ENCODE data around the gene ALG10B.
"Not testable (repeated sequence)": the region's sequence is repeated elsewhere in the genome, so short reads cannot be mapped to it uniquely, and the experiment has no call there.

Gene ALG10B

DNA sequence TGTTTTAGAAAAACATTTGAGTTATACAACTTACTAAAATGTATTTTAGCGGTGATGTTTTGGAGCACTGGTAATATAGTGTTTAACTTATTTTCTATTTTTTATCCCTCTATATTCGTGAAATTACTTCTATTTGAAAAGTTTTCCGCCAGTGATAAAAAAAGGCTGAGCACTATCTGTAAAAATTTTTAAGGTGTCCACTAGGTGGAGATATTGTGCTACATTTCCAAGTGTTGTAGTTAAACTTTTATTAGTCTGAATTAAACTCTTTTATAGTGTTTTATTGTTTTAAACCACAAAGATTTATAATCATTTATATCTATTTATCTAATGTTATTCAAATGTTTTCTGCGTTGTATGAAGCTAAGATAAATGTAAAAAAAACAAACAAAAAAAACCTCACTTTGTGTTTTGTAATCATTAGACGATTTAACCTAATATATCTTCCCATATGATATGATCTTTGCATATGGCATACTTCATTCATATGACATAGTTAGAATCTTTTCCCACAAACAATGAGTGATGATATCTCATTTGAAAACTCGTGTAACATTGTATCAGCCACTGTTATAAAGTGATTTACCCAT is 11.8 kb downstream of the ALG10B start:
- Histone ChIP-seq H3K4me1 (ENCODE audit: insufficient read depth, low read length) (no peaks in the 10 kb centered on the region), H3K9me3 (ENCODE audit: insufficient read depth, low read depth, low read length) (0 out of 2 replicates have a peak, but pooled peaks cover 3% of the 10 kb centered on the region), H3K36me3 (ENCODE audit: insufficient read depth, low read length) (no peaks in the 10 kb centered on the region), H3K27me3 (ENCODE audit: insufficient read depth, low read length) (no peaks in the 10 kb centered on the region), H3K9ac (ENCODE audit: low read depth, low read length) (no peak overlapping the region), H3K27ac (ENCODE audit: low read depth, low read length) (no peak overlapping the region), H3K4me3 (ENCODE audit: low read length) (no peak overlapping the region)
- 75% methylated on average over 2 of the region's 6 CpGs for WGBS

DNA sequence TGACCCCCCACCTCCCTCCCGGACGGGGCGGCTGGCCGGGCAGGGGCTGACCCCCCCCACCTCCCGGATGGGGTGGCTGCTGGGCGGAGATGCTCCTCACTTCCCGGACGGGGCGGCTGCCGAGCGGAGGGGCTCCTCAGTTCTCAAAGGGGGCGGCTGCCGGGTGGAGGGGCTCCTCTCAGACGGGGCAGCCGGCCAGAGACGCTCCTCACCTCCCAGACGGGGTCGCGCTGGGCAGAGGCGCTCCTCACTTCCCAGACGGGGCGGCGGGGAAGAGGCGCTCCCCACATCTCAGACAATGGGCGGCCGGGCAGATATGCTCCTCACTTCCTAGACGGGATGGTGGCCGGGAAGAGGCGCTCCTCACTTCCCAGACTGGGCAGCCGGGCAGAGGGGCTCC is 13.8 kb downstream of the ALG10B start:
- not testable (repeated sequence) for H3K36me3 ChIP-seq (ENCODE audit: insufficient read depth, low read length); H3K4me1 ChIP-seq (ENCODE audit: insufficient read depth, low read length); H3K9ac ChIP-seq (ENCODE audit: low read depth, low read length); H3K27ac ChIP-seq (ENCODE audit: low read depth, low read length); H3K27me3 ChIP-seq (ENCODE audit: insufficient read depth, low read length); H3K4me3 ChIP-seq (ENCODE audit: low read length); H3K9me3 ChIP-seq (ENCODE audit: insufficient read depth, low read depth, low read length)
- WGBS = 90% methylated on average over 25 of the region's 30 CpGs

DNA sequence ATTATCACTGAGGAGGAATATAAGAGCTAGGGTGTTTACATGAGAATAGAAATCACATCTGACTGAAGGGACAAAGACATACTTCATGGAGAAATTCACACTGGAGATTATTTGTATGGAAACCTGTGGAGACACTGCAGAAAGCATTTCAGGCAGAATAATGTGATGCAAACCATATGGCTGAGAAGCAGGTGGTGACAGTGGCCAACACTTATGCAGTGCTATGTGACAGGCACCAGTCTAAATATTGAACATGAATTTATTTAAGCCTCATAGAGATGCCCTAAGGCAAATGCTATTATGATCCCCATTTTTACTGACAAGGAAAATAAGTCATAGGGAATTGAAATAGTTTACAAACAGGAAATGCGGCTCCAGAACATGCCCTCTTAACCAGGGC is 16.2 kb downstream of the ALG10B start:
- H3K4me3 ChIP-seq (ENCODE audit: low read length) = no peak overlapping the region
- no peak overlapping the region for H3K27ac ChIP-seq (ENCODE audit: low read depth, low read length)
- no peaks in the 10 kb centered on the region for H3K27me3 ChIP-seq (ENCODE audit: insufficient read depth, low read length)
- H3K4me1 ChIP-seq (ENCODE audit: insufficient read depth, low read length) = no peaks in the 10 kb centered on the region
- H3K36me3 ChIP-seq (ENCODE audit: insufficient read depth, low read length) = no peaks in the 10 kb centered on the region
- WGBS = 100% methylated on average over 1 of the region's 1 CpG
- no peak overlapping the region for H3K9ac ChIP-seq (ENCODE audit: low read depth, low read length)
- 0 out of 2 replicates have a peak, but pooled peaks cover 3% of the 10 kb centered on the region for H3K9me3 ChIP-seq (ENCODE audit: insufficient read depth, low read depth, low read length)

DNA sequence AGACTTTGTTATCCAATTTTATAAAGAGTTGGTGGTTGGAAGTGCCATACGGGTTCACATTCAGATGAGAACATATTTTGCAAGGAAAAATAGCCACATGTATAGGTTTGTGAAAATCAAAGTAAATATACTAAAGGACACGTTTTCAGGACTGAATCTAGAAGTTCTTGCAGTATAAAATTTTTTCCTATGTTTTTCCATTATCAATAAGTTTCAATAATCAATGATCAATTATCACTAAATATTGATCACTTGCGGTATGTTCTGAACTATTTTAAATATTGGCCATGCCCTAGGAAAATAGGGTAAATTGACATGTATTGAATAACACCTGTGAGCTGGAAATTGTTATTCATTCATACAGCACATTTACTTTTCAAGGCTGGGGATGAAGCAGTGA is 25.9 kb downstream of the ALG10B start:
- no peak overlapping the region for H3K9ac ChIP-seq (ENCODE audit: low read depth, low read length)
- 80% methylated on average over 1 of the region's 3 CpGs for WGBS
- H3K4me1 ChIP-seq (ENCODE audit: insufficient read depth, low read length) = no peaks in the 10 kb centered on the region
- H3K27me3 ChIP-seq (ENCODE audit: insufficient read depth, low read length) = no peaks in the 10 kb centered on the region
- no peak overlapping the region for H3K4me3 ChIP-seq (ENCODE audit: low read length)
- peaks cover 11% of the 10 kb centered on the region for H3K9me3 ChIP-seq (ENCODE audit: insufficient read depth, low read depth, low read length)
- no peaks in the 10 kb centered on the region for H3K36me3 ChIP-seq (ENCODE audit: insufficient read depth, low read length)
- H3K27ac ChIP-seq (ENCODE audit: low read depth, low read length) = no peak overlapping the region

DNA sequence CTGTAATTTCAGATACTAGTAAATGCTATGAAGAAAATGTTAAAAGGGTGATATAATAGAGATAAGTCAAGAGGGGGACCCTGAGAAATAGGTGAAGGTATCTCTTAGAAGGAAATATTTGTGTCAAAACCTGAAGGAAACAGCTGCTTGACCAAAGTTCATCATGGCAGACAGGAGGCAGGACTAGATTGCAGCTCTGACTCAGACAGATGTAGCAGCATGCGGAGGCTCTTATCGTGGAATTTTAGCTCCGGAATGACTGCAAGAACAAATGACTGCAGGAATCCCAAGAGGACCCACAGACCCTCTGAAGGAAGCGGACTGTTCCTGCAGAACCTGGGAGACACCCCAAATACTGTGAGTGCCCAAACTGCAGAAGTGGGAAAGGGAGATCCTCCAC is 26.7 kb downstream of the ALG10B start:
- H3K27ac ChIP-seq (ENCODE audit: low read depth, low read length); H3K9ac ChIP-seq (ENCODE audit: low read depth, low read length); H3K4me1 ChIP-seq (ENCODE audit: insufficient read depth, low read length); H3K36me3 ChIP-seq (ENCODE audit: insufficient read depth, low read length); H3K4me3 ChIP-seq (ENCODE audit: low read length); H3K27me3 ChIP-seq (ENCODE audit: insufficient read depth, low read length): not testable (repeated sequence)
- WGBS = 83% methylated on average over 4 of the region's 4 CpGs
- H3K9me3 ChIP-seq (ENCODE audit: insufficient read depth, low read depth, low read length) = peaks cover 11% of the 10 kb centered on the region

DNA sequence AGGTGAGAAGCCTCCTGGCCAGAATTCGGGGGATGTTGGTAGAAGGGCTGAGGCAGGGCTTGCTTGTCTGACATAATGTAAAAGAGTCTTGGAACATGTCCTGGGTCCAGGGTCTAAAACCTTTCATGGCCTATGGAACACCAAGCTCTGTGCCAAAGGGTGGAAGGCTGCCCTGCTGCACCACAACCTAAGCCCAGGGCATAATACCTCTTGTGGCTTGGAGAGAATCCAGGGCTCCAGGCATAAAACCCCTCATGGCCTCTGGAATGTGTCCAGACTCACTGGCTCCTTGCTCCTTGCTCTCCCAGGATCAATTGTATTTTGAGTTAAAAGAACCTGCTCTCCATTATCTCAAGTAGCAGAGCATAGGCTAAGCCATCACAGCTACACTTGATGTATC is 27.3 kb downstream of the ALG10B start:
- not testable (repeated sequence) for H3K27ac ChIP-seq (ENCODE audit: low read depth, low read length); H3K4me1 ChIP-seq (ENCODE audit: insufficient read depth, low read length); H3K27me3 ChIP-seq (ENCODE audit: insufficient read depth, low read length); H3K36me3 ChIP-seq (ENCODE audit: insufficient read depth, low read length); H3K9ac ChIP-seq (ENCODE audit: low read depth, low read length); H3K4me3 ChIP-seq (ENCODE audit: low read length)
- peaks cover 11% of the 10 kb centered on the region for H3K9me3 ChIP-seq (ENCODE audit: insufficient read depth, low read depth, low read length)
- WGBS = 82% methylated on average over 1 of the region's 1 CpG

DNA sequence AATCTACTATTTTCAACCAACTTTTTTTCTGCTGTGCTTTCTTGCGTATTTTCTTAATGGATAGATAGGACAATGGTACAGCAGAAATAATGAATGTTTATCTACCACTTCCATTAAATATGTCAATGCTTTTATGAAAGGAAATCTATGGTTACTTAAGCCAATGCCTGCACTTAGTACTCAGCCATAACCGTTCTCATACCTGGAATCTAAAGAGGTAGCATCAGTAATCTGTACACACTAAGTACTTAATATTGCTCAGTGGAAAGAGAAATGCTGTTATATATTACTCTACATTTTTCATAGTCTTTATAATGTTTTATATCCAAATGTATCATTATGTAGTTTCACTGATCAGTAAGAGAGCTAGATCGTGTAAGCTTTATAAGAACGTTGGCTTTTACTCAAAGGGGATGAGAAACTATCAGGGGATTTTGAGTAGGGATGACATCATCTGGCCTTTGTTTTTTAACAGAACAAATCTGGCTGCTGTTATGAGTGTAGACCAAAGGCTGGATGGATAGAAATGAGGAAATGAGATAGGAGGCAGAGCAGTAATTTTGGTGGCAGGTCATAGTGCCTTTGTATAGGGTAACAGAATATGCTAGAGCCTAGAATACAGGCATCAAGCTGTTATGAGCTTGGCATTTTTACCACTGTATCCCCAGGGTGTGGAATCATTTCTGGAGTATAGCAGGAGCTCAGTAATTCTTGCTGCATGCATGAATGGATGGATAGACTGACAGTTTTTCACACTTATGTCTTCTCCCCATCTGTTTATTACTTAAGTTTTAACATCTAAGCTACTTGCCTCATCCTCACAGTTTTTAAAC is 34.0 kb downstream of the ALG10B start:
- Histone ChIP-seq H3K27me3 (ENCODE audit: insufficient read depth, low read length) (no peaks in the 10 kb centered on the region), H3K9ac (ENCODE audit: low read depth, low read length) (no peak overlapping the region), H3K4me1 (ENCODE audit: insufficient read depth, low read length) (no peaks in the 10 kb centered on the region), H3K36me3 (ENCODE audit: insufficient read depth, low read length) (no peaks in the 10 kb centered on the region), H3K9me3 (ENCODE audit: insufficient read depth, low read depth, low read length) (no peaks in the 10 kb centered on the region), H3K27ac (ENCODE audit: low read depth, low read length) (no peak overlapping the region), H3K4me3 (ENCODE audit: low read length) (no peak overlapping the region)
- 85% methylated on average over 2 of the region's 4 CpGs for WGBS

DNA sequence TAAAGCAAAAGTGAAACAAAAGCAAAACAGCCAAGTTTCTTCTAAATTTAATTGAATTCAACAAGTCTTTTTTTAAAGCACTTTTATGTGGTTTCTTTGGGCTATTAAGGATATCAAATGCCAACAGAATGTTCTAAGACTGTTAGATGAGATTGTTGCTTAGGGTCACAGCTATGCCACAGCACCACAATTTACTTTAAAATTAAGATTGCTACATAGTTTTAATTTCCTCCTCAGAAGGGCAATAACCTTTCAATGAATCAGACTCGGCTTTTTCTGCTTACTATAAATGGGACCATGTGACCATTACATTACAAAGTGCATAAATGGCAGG is 34.6 kb downstream of the ALG10B start:
- WGBS = 71% methylated on average over 1 of the region's 1 CpG
- H3K4me3 ChIP-seq (ENCODE audit: low read length); H3K27ac ChIP-seq (ENCODE audit: low read depth, low read length); H3K4me1 ChIP-seq (ENCODE audit: insufficient read depth, low read length); H3K27me3 ChIP-seq (ENCODE audit: insufficient read depth, low read length); H3K9ac ChIP-seq (ENCODE audit: low read depth, low read length); H3K36me3 ChIP-seq (ENCODE audit: insufficient read depth, low read length); H3K9me3 ChIP-seq (ENCODE audit: insufficient read depth, low read depth, low read length): not testable (repeated sequence)

DNA sequence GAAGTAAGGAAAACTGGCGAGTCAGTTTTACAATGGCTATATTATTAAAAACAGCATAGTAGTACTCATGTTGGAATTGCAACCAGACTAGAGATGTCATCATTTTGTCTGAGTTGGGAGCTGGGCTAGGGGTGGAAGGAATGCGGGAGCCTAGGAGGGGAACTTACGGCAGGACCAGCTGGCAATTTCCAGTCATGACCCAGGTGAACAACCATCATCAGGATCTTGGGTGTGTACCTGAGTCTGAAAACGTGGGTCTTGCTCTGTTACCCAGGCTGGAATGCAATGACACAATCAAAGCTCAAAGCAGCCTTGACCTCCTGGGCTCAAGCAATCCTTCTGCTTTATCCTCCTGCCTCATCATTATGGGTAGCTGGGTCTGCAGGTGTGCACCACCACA is 50.9 kb downstream of the ALG10B start:
- Histone ChIP-seq H3K36me3 (ENCODE audit: insufficient read depth, low read length) (no peaks in the 10 kb centered on the region), H3K4me1 (ENCODE audit: insufficient read depth, low read length) (no peaks in the 10 kb centered on the region), H3K27ac (ENCODE audit: low read depth, low read length) (no peak overlapping the region), H3K9ac (ENCODE audit: low read depth, low read length) (no peak overlapping the region), H3K4me3 (ENCODE audit: low read length) (no peak overlapping the region), H3K9me3 (ENCODE audit: insufficient read depth, low read depth, low read length) (no peaks in the 10 kb centered on the region), H3K27me3 (ENCODE audit: insufficient read depth, low read length) (no peaks in the 10 kb centered on the region)
- WGBS = 94% methylated on average over 4 of the region's 4 CpGs

DNA sequence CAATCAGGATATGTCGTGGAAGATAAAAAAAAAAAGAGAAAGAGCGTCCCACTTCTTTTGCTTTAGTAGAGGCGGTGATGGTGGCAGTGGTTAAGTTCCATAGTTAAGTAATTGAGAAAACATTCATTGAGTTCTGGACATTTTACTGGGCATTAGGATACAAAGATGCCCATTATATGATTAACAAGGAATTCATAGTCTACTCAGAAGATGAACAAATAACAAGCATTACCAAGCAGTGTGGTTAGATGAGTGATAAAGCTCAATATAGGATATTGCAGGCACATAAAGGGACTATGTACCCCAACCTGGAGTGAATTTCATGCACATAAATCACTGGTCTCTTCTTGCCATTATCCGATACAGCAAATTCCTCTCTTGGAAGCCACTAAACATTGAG is 53.7 kb downstream of the ALG10B start:
- Histone ChIP-seq H3K27me3 (ENCODE audit: insufficient read depth, low read length) (no peaks in the 10 kb centered on the region), H3K4me1 (ENCODE audit: insufficient read depth, low read length) (no peaks in the 10 kb centered on the region), H3K4me3 (ENCODE audit: low read length) (no peak overlapping the region), H3K36me3 (ENCODE audit: insufficient read depth, low read length) (no peaks in the 10 kb centered on the region), H3K27ac (ENCODE audit: low read depth, low read length) (no peak overlapping the region), H3K9ac (ENCODE audit: low read depth, low read length) (no peak overlapping the region), H3K9me3 (ENCODE audit: insufficient read depth, low read depth, low read length) (no peaks in the 10 kb centered on the region)
- 95% methylated on average over 4 of the region's 4 CpGs for whole genome bisulfite sequencing

DNA sequence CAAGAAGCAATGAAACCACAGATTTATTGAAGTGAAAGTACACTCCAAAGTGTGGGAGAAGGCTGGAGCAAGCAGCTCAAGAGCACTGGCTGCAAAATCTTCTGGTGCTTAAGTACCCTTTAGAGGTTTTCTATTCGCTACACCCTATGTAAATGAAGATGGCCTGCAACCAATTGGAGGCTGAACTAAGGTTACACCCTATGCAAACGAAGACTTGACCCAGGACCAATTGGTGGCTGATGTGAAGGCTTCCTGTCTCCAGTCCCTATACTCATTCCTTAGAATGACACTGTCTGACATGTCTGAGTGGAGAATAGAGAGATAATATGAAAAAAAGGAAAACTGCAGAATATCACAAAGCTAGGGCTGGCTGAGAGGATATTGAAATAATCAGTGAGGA is 57.2 kb downstream of the ALG10B start:
- 81% methylated on average over 2 of the region's 2 CpGs for WGBS
- no peak overlapping the region for H3K9ac ChIP-seq (ENCODE audit: low read depth, low read length)
- H3K4me3 ChIP-seq (ENCODE audit: low read length) = no peak overlapping the region
- H3K27me3 ChIP-seq (ENCODE audit: insufficient read depth, low read length) = no peaks in the 10 kb centered on the region
- H3K4me1 ChIP-seq (ENCODE audit: insufficient read depth, low read length) = no peaks in the 10 kb centered on the region
- H3K27ac ChIP-seq (ENCODE audit: low read depth, low read length) = no peak overlapping the region
- H3K9me3 ChIP-seq (ENCODE audit: insufficient read depth, low read depth, low read length) = no peaks in the 10 kb centered on the region
- H3K36me3 ChIP-seq (ENCODE audit: insufficient read depth, low read length) = no peaks in the 10 kb centered on the region

DNA sequence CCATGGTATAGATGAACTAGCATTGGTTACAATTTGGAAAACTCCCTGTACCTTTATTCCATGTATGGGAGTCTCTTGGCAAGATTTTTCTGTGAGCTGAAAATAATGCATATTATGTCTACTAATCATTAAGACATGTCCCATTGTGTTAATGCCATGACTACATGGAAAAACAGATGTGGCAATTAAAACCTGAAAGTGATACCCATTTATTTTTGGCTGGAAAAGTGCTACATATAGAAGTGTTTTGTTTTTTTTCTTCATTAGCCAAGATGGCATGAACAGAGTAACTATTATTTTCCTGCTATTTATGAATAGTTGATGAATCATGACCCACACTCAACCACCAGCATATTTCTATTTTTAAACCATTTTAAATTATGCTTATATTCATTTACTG is 58.2 kb downstream of the ALG10B start:
- Histone ChIP-seq H3K4me1 (ENCODE audit: insufficient read depth, low read length) (no peaks in the 10 kb centered on the region), H3K9me3 (ENCODE audit: insufficient read depth, low read depth, low read length) (no peaks in the 10 kb centered on the region), H3K36me3 (ENCODE audit: insufficient read depth, low read length) (no peaks in the 10 kb centered on the region), H3K27ac (ENCODE audit: low read depth, low read length) (no peak overlapping the region), H3K27me3 (ENCODE audit: insufficient read depth, low read length) (no peaks in the 10 kb centered on the region), H3K9ac (ENCODE audit: low read depth, low read length) (no peak overlapping the region), H3K4me3 (ENCODE audit: low read length) (no peak overlapping the region)

Measured in HUES64 (cell line).